DOHH2 (cell line): ENCODE data around the gene LCN10.

Source experiments
- EZH2phosphoT487 ChIP-seq: fragments of 200-600 bp; sonication (generic); IDR thresholded peaks from 2 replicates; pipeline ENCODE4 v1.6.1; 2017; ENCODE audit warnings: borderline replicate concordance, mild to moderate bottlenecking, antibody characterized with exemption, low read length, moderate library complexity, mixed read lengths
- TF ChIP-seq, protein P1 (sequence below): fragments of 200-600 bp; sonication (generic); IDR thresholded peaks from one replicate; pipeline ENCODE4 v1.5.1; 2014; ENCODE audit warnings: antibody characterized with exemption, mild to moderate bottlenecking, low read depth, low read length; ENCODE audit not compliant: poor library complexity, severe bottlenecking

DNA sequence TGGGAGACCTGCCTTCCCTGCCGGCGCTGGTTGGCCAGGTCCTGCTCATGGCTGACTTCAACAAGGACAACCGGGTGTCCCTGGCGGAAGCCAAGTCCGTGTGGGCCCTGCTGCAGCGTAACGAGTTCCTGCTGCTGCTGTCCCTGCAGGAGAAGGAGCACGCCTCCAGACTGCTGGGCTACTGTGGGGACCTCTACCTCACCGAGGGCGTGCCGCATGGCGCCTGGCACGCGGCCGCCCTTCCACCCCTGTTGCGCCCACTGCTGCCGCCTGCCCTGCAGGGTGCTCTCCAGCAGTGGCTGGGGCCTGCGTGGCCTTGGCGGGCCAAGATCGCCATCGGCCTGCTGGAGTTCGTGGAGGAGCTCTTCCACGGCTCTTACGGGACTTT is 19.8 kb downstream of the LCN10 start:
- TF ChIP-seq, protein P1, sequence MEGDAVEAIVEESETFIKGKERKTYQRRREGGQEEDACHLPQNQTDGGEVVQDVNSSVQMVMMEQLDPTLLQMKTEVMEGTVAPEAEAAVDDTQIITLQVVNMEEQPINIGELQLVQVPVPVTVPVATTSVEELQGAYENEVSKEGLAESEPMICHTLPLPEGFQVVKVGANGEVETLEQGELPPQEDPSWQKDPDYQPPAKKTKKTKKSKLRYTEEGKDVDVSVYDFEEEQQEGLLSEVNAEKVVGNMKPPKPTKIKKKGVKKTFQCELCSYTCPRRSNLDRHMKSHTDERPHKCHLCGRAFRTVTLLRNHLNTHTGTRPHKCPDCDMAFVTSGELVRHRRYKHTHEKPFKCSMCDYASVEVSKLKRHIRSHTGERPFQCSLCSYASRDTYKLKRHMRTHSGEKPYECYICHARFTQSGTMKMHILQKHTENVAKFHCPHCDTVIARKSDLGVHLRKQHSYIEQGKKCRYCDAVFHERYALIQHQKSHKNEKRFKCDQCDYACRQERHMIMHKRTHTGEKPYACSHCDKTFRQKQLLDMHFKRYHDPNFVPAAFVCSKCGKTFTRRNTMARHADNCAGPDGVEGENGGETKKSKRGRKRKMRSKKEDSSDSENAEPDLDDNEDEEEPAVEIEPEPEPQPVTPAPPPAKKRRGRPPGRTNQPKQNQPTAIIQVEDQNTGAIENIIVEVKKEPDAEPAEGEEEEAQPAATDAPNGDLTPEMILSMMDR: no peak
- TF ChIP-seq EZH2phosphoT487: no peak
